ENCODE data around the gene KIRREL2. TPM values are rescaled to one million over a fixed set of nuclear protein-coding genes. Genes with fewer than 3 reads are reported as not detected.

The KIRREL2 gene
- total and polyA plus RNA-seq, 2 of the 8 experiments (the other 6 are each of a cell fraction or from before 2014, with no cell fraction given): 2.4 to 4.6 TPM

GRCh38 chr19:35897706-35898451 lies 41.2 kb downstream of the KIRREL2 start (continued):
- TF ChIP-seq PHF8 (conservative IDR thresholded peaks at IDR 0.05; ENCODE audit: low read depth, low read length): no peak
- TF ChIP-seq SP2 (IDR thresholded peaks at IDR 0.05; ENCODE audit: low read length): no peak

All from H1 (cell line).